GM18511 (cell line): Measurements from ENCODE around the gene FBXW8.

Source experiments
- ATAC-seq: cut with Tn5 transposase; IDR thresholded peaks from one replicate; pipeline ENCODE4 v1.9.1; 2021; ENCODE audit warnings: mild to moderate bottlenecking, moderate library complexity; ENCODE audit not compliant: unreplicated experiment

Gene FBXW8

DNA sequence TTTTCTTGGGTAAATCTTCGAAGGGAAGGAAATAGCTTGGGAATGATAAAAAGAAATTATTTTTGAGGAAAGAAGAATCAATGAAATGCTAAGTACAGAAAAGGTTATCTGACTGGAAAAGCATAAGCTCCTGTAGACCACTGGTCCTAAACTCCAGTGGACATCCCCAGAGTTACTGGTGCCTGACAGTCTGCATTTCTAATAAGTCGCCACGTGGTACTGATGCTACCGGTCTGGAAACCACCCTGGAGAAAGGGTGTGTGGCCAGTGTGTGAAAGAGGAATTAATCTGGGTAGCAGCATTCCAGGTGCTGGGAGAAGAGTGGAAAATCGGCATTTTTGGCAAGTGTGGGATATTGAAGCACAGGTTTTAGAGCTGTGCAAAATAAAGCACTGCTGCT is 73.3 kb downstream of the FBXW8 start:
- no peak for ATAC-seq

DNA sequence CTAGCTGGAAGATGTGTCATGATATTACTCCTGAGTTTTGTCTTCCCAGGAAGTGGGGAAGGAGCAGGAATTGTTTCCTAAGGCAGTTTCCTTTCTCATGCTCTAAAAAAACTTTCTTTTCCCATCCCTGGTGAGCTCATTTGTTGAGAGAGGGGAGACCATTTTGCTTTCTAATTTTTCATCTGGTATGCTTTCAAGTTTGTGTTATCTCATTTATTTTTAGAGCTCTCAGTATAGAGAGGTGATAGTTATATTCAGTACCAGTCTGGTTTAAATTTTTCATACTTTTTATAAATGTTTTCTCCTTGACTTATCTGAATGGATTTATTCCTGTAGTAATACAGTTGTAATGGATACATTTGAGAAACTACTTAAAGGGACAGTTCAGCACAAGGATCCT is 79.6 kb downstream of the FBXW8 start:
- no peak for ATAC-seq

GRCh38 chr12:116990971-116991966 is 80.5 kb downstream of the FBXW8 start:
- ATAC-seq = no peak

GRCh38 chr12:116996093-116996492 is 85.3 kb downstream of the FBXW8 start:
- ATAC-seq = no peak

GRCh38 chr12:116996621-116997020 is 85.9 kb downstream of the FBXW8 start:
- no peak for ATAC-seq

DNA sequence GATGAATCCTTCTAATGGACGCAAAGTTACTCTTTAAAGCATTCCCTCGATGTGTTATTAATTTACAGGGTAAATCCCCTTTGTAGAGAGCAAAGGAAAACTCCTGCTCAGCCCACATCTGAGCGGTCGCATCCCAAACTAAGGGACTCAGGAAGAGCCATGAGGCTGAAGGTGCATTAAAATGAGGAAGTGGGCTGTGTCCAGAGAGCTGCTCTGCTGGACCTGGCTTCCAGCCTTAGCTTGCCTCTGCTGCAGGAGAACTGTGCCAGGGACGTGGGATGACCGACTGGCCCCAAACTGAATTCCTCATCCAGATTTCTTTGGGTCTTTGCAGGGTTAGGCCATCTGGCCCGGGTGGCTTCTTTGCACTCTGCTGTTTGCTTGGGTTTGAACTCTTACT is 88.3 kb downstream of the FBXW8 start:
- ATAC-seq = no peak

GRCh38 chr12:117000316-117000715 is 89.6 kb downstream of the FBXW8 start:
- ATAC-seq = no peak

DNA sequence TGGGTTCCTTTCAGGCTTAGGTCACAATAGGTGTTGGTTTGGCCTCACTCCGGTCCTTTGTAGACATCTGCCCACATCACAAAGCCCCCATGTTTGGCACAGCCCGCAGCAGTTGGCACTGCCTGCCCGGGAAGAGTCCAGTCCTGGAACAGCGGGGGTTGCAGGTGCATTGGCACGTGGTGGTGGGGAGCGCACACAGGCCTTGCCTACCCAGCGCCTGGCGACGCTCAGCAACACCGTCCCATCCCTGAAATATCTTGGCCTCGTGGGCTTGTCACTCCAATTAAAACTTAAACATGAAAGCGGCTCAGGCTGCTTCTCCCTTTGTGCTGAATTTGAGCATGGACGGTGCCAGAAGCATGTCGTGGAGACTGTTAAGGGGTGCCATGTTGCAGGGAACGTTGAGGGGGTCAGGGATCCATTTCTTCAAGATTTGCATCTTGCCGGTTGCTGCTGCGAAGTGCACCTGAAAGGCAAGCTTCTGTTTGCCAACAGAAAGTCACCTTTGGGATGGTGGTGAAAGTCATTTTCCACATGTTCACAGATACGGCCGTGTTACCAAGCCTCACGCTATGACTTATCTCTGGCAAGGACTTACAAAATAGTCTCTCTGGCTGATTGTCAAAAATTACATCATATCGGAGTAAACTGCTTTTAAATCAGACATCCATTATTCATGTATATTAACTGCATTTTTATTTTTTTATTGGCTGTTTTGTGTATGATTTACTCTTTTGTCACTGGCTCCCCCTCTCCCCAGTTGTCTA is 91.5 kb downstream of the FBXW8 start:
- ATAC-seq = no peak

GRCh38 chr12:117003883-117004404 is 93.2 kb downstream of the FBXW8 start:
- ATAC-seq = no peak

- no peak for ATAC-seq
Measured at GRCh38 chr12:117005417-117006046, 94.8 kb downstream of the FBXW8 start.

DNA sequence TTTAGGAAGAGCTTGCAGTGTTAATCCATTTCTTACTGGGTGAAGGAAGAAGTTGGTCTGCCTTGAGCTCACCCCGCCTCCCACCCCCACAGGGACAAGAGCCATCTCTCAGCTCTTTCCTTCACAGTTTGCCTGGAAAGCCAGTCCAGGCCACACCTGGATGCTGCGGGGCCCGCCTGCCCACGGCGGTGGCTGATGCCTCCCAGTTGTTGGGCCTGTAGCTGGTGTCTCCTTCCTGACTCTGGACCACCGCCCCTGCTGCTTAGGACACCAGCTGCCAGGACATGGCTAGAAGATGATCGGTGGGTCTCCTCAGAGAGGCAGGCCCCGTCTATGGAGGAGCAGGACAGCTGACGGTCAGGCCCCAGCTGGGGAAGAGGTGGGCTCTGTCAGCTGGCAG is 95.6 kb downstream of the FBXW8 start:
- ATAC-seq = no peak

- no peak for ATAC-seq
Measured at GRCh38 chr12:117007577-117007976, 96.8 kb downstream of the FBXW8 start.

- no peak for ATAC-seq
Measured at GRCh38 chr12:117009759-117010158, 99.0 kb downstream of the FBXW8 start.

DNA sequence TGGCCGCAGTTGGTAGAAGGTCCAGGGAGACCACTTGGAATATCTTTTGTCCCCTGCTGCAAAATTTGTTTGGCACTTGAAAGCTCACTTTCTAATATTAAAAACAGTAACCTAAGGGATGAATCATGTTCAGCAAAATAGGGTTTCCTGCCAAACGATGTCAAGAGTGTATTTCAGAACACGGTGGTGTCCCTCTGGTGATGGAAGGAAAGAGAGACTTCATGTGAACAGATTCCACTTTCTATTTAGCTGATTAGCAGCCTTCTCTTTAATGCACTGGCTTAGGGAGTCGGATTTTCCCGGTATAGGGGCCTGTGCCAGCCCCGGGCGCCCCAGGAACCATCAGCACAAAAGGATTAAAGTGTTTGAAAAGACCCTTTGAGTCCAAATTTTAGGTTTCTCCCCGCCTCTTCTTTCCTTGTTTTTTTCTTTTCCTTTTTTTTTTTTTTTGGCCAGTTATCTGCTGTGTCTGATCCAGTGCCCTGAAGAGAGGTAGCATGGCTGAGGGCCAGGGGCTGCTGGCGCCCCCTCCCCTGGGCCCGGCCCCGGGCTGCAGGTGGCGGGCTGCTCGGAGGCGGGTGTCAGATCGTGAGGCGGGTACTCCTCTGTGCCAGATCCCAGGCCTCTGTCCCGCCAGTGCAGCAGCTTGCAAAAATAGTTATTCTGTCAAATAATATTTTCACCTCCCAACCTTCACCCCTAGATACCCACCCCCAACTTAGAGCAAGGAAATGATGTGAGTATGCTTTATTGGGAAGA is 100.1 kb downstream of the FBXW8 start:
- no peak for ATAC-seq

DNA sequence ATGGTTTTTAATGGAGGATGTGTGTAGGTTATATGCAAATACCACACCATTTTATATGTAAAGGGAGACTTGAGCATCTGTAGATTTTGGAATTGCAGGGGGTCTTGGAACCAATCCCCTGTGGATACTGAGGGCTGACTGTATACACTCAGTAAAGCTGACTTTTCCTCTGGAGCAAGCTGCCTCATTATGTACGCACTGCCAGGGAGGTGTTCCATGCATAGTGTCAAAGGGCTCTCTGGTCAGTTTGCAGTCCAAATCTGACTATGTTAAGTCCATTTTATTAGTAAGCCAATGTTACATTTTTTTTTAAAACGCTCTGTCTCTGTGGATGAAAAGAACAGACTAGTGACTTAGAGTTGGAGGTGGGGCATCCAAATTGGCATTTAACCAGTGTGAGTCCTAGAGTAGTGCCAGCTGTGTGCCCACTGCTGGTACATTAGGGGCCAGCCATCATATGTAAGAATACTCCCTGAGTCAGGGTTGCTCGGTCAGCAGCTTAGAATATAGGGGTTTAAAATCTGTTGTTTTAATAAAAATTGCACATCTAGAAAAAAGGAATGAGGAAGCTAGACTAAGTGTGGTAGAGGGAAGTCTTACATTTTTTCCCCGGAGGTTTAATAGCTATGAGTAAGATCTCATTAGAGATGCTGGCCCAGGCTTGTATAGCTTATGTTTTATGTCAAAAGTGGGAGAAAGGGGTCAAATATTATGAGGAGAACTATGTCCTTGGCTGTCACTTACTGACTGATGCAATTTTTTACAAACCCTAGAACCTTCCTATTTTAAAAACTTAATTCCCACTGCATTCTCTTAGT is 101.4 kb downstream of the FBXW8 start:
- ATAC-seq = no peak

DNA sequence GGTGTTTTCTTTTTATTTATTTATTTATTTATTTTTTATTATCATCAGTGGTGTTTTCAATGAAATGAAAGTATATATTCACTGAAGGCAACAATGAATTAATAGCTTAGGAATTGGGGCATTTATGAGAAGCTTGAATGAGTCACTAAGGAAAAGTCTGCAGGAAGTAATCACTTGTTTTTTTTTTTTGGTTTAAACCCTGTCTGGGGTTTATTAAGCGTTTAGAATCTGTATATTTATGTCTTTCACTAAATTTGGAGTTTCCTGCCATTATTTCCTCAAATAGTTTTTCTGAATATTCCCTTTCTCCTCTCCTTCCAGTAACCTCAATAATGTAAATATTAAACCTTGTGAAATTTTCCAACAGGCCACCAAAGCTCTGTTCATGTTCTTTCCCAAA is 103.0 kb downstream of the FBXW8 start:
- ATAC-seq = no peak

DNA sequence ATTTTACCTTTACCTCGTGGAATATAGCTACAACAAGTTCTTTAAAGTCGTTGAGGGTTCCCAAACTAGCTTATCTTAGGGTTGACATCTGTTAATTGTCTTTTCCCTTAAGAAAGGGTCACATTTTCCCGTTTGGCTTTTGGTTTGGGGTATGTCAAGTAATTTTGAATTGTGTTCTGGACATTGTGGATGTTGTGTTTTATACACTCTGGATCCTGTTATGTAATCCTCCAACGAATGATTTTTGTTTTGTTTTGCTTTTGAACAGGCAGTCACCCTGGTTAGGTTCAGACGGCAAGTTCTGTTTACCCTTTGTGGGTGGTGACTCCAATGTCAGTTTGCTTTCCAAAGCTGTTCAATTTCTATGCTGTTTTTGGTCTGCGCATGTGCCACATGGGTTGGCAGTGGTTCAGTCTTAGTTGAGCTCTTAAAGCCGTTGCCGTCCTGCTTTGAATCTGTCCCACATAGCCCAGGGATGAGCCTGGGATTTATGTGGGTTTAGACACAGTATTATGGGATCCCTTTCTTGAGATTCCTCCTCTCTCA is 103.7 kb downstream of the FBXW8 start:
- no peak for ATAC-seq

DNA sequence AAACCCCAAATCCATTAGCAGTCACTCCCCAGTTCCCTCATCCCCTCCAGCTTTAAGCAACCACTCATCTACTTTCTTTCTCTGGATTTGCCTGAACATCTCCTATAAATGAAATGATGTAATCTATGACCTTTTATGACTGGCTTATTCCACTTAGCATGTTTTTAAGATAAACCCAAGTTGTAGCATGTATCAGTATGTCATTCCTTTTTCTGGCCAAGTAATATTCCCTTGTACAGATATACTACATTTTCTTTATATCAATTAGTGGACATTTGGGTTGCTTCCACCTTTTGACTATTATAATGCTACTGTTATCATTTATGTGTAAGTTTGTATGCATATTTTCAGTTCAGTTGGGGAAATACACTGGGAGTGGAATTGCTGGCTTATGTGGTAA is 105.1 kb downstream of the FBXW8 start:
- ATAC-seq = no peak

DNA sequence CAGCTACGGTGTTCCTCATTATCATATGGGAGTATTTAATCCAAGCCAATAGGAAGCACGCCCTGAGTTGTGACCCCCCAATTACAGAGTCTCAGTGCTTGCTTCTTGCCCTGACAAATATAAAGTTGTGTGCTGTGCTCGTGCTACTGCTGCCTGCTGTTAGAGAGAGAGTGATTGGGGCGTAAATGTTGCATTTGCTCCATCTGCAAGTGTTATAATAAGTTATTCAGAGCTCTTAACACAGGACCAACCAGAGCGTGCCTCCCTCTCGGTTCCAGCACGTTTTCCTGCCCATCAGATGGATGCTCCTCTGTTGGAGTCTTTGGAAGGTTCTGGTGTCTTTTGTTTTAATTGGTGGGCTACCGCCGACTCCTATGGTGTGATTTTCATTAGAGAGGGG is 107.1 kb downstream of the FBXW8 start:
- no peak for ATAC-seq
